NCI-H748 (cell line): ENCODE results near the gene UQCC2.

Experiments
- DNase-seq: peaks from one replicate; lab custom pipeline; 2025; ENCODE audit not compliant: unreplicated experiment; lab: John Stamatoyannopoulos, UW

UQCC2 gene

DNA sequence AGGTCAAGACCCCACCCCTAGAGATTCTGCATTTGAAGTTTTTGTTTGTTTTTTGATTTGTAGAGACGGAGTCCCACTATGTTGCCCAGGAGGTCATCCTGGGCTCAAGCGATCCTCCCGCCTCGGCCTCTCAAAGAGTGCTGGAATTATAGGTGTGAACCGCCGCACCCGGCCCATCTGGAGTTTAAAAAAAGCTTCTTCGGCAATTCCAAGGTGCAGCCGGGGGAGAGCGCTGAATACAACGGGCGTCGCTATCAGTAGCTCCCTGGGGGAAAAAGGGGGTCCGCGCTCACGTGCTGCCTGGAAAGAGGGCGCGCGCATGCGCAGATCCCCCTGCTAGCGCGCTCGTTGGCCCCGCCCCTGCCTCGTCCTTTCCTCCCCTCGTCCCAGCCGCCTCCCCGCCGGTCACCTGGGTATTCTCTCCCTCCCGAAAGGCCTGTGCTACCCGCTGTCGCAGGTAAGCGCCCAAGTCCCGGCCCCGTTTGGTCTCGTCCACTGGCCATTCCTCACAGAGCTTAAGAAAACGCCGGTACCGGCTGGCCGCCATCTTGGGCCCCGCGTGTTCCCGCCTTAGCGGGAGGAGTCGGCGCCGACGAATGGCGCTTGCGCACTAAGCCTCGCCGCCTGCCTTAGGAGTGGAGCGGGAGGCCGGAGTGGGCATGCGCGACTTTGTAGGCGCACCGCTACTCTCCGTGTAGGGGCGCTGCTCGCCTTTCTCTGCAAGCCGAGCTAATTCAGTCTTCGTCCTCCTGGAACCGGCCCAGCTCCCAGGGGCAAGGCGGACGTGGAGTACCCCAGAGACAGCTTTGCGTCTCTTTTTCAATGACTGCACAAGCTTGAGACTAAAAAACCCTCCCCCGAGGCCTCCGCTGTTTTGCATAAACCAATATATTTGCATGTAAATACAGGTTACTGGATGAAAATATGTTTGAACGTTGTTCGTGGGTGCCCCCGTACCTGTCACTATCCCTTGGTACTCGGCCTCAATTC lies at the start of gene UQCC2:
Gene UQCC2, minus strand, starts transcription at position 561 of the 990 bp plus-strand sequence. Its CDS starts 14 bp downstream, at position 547.
- peak; percentile 99 for DNase-seq

DNA sequence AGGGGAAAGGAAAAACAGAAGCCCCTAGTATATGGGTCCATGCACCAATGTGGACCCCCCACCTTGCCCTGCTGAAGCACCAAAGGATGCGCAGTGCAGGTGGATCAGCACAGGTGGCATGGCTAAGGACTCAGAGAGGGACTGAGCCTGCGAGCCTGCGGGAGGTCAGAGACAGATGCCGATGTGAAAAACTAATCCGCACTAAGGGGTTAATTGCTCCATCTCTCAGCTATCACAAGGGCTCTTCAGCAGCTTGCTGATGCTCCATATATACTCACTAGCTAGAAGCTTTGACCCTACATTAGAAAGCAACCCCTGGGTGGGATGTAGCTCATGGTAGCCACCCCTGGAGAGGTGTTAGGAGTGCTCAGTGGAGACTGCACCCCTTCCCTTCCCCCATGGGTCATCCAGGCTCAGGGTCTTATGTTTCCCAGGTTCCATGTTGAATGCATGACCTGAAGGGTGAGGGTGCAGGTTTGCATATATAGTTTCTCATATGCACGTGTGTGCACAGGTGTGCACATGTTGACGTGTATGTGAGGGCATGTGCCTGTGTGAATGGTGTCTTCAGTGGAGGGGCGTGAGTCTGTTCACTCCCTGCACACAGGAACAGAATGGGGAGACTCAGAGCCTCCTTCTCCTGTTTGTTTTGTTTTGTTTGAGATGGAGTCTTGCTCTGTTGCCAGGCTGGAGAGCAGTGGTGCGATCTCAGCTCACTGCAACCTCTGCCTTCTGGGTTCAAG lies 48.6 kb upstream of the UQCC2 start:
- no peak for DNase-seq

DNA sequence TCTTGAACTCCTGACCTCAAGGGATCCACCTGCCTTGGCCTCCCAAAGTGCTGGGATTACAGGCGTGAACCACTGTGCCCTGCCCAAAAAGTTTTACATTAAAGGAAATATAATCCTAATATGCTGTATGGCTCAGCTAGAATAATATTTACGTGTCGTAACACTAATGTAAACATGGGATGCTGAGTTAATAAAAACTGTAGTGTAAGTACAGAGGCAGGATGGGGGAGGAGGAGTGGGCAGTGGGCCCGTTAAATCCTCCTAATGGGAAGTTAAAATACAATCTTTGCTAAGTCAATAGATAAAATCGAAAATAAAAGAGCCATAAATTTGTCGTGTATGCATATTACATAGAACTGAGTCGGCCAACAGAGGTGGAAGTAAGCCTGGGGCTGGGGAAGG lies 47.3 kb upstream of the UQCC2 start:
- DNase-seq: peak; percentile 27

DNA sequence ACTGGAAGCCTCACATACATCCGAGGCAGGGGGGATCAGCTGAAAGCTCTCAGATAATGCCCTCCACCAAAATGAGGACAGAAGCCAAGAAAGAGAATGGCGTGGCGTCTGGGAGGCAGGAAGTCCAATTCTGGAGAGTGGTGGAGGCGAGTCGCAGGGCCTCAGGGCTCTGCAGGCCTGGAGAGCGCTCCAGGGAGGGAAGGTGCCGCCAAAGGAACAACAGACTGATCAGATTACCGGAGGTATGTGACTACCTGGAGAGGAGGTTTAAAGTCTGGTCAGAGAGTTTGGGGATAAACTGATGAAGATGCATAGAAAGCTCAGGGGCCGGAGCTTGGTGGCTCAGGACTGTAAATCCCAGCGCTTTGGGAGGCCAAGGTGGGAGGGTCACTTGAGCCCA lies 46.4 kb upstream of the UQCC2 start:
- DNase-seq: no peak

DNA sequence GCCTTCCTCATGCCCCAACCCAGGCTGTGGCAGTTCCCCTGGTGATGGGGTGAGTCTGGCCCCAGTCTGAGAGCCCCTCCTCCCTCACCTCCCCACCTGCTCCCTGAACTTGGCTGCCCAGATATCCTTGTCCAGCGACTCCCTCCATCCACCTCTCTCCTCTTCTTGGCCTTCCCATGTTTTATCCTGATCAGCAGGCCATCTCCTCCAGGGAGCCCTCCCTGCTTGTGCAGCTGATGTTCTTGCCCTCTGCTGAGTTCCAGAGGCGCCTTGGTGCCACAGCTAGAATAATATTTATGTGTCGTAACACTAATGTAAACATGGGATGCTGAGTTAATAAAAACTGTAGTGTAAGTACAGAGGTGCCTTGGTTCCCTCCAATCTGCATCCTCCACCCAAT lies 45.6 kb upstream of the UQCC2 start:
- peak; percentile 21 for DNase-seq

DNA sequence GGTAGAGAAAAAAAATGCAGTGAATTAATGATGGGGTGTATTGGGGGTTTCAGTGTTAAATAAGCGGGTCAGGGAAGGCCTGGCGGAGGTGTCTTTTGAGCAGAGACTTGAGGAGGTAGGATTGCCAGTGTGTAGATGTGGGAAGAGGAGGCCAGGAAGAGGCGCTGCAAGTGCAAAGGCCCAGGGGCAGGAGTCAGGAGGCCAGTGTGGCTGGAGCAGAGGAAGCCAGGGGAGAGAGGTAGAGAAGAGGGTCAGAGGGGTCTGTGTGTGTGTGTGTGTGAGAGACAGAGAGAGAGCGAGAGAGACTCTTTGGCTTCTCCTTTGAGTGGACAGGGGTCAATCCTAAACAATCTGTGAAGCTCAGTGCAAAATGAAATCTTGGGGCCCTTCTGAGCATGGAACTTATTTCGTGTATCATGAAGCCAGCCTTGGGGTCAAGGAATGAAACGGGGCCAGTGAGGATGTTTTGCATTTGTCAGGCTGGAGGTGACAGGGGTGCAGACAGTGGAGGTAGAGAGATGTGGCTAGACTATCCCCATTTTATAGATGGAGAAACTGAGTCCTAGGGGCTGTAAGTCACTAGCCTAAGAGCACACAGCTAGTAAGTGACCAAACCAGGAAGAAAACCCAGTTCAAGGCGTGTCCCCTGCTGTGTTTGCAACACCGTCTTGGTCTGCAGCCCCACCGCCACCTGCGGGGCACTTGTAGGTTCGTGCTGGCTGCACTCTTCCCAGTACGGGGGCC lies 44.9 kb upstream of the UQCC2 start:
- DNase-seq: no peak

DNA sequence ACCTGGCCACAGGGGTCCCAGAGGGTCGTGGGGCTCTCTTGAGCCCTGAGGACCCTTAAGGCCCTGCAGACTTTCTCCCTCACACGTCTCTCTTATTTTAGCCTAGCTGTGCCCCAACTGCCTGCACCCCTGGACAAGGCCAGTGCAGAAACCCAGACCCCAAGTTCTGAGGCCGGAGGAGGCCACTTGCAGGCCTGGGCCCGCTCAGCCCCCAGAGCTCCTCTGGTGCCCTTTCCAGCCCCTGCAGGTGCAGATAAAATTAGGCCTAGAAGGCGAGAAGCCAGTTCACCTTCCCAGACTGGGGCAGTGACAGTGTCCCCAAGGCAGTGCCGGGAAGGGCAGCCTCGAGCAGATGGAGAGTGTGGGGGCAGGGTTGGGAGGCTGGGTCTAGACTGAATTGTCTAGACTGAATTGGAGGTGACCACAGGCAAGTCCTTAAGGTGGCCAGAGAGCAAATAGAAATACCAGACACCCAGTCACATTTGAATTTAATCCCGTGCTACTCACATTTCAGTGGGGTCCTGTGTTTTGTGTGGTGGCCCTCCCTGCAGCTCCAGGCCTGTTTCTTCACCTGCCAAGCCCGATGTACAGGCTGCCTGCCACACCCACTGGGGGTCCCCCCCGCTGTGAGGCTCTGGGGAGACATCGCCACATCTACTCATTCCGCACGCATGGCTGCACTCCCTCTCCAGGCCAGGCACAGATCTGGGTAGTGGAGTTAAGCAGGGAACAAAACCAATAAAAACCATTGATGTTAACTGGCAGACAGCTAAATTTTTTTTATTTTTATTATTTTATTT lies 43.8 kb upstream of the UQCC2 start:
- peak; percentile 63 for DNase-seq

DNA sequence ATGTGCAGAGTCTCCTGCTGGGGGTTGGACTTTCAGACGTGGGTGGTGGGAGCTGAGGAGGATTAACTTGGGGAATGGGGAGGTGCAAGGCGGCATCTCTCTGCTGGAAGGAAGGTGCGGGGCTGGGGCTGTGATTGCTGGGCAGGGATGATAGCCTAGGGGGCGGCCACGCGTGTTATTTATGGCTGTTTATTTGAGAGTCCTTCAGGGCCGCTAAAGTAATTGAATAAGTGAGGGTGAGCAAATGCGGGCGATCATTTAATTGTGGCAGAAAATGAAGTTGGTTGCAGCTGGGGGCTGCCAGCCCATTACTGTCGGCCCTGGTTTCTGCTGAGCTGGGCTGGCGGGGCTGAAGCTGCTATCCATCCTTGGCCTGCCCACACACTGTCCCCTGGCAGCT lies 42.7 kb upstream of the UQCC2 start:
- DNase-seq: peak; percentile 32

DNA sequence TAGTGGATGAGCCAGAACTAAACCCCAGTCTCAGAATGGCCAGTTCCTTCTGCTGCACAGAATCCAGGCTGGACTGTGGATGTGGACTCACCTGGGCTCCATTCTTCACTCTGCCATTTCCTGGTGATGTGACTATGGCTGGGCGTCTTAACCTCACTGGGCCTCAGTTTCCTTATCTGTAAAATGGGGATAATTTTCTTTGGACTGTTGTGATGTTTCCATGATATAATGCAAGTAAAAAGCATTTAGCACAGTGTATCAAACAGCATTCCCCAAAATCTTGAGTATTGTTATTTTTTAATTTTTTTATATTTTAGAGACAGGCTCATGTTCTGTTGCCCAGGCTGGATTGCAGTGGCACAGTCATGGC lies 41.1 kb upstream of the UQCC2 start:
- no peak for DNase-seq

DNA sequence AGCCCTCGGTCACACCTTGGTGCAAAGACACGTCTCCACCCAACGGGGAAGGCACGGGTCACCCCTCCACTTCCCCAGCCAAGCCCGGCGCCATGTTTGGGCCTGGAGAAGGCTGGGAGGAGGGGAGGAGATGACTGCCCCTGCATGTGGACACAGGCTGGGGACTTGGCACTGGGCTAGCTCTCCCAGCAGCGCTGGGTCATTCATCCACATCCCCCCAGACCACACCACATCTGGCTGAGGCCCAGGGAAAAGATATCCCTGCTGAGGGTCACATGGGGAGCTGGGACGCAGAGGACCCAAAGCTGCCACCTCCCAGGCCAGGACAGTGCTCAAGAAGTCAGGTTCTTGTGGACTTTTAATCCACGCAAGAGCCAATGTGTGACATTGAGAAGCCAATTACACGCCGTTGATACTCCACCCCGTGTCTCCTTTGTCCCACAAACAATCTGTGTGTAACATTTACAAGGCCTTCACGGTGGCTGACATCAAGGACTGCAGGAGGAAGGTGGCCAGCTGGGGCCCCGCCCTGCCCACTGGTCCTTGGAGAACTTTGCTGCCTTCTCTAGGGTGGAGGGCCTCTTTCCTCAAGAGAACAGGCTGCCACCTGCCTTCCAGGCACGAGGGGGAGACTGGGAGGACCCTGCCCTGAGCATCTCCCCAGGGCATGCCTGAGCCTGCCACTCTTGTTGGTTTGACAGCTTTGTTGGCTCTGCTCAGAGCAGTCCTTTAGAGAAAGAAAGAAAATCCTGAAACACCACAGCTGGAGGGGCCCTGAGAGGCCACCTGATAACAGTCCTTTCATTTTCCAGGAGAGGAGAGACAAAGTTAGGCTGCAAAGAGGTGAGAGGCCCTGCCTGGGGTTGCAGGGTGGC lies 40.5 kb upstream of the UQCC2 start:
- DNase-seq: peak; percentile 91

DNA sequence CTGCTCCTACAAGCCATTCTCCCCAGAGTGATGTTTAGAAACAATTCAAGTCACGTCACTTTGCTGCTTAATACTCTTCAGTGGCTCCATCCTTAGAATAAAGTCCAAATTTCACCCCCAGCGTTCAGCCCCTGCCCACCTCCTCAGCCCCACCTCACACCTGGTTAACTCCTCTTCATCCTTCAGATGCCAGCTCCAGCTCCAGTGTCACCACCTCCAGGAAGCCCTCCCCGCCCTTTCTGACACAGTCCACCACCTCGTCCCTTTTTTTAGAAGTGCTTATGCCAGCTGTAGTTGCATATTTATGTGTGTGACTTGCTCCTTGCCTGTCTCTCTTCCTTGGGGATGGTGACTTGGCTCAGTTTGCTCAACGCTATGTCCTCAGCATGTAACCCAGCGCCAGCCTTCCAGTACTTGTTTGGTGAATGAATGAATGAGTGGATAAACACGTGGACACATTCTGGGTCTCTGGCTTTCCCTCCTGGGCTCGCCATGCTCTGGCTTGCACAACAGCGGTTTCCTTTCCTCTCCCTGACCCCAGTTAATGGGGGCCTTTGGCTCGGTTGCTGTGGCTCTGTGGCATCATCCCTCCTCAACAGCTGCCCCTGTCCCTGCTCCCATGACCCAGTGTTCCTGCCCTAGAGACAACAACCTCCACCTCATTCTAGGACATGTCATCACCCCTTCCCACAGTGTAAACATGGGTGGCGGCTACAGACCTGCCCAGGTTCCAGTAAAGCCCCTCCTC lies 38.9 kb upstream of the UQCC2 start:
- no peak for DNase-seq

DNA sequence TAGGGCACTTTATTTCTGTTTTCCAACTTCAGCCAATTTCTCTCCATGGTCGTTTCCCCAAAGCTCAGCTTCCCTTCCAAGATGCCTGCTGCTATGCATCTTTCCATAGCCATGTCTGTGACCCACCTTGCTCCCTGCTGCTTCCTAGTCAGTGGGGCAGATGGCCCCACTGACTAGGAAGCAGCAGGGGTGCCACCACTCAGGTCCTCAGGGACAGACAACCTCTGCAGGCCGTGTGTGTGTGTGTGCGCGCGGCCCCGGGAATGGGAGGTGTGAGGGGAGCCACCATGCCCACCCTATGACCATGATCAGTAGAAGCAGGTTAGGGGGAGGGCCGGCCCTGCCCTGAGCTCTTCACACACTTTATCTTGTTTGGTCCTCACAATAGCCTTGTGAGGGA lies 37.9 kb upstream of the UQCC2 start:
- no peak for DNase-seq

DNA sequence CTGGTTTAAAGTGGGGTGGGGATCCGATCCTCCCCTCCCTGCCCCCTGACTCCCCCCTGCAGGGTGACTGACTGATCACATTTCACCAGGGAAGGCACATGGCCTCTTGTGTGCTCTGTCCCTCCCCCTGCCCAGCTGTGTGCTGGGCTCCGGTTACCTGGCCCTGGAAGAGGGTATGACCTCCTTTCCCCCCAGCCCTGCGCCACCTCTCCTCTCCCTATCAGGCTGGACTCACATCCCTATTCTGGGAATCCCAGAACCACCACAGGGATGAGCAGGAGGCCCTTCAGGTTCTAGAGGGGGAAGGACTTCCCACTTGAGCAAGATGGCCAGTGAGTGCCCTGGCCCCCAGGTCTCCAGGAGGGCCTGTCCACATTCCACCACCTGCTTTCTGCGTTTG lies 37.3 kb upstream of the UQCC2 start:
- no peak for DNase-seq

DNA sequence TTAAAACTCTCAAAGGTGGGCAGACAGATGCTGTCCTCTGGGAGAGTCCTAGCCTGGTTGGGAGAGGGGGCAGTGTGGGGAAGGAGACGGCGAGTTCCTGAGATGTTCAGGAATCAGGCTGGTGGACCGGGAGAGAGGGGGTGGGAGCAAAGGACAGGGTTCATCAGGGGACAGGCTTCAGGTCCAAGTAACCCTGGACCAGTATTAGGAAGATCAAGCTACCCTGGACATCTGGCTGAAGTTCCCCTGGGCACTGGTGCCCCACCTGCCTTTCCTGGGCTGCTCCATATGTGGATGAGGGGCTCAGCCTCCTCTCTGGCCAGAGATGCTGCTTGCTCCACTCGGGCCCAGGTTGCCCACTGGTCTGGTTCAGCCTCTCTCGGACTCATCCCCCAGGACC lies 36.3 kb upstream of the UQCC2 start:
- no peak for DNase-seq

DNA sequence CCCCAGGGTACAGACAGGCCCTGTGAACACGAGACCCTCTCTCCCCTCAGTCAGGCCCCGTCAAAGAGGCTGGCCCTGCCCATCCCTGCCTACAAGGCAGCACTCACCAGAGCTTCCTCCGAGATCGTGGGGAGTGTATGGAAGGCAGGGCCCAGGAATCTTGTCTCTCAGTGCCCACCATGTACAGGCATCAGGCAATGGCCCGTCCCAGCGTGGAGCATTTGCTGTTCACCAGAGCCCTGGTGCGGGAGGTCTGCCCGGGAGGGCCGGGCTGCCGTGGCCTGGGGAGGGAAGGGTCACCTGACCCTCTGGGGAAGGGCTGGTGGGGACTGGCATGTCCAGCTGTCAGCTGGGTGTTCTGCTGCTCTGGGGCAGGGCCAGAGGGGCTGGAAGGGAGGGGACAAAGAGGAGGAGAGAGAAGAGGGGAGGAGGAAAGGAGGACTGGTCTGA lies 35.2 kb upstream of the UQCC2 start, which contains the start of gene IP6K3:
Gene IP6K3, minus strand, starts transcription at position 255 of the 450 bp plus-strand sequence. CDS start 11,429 bp downstream, outside the sequence.
- no peak for DNase-seq

DNA sequence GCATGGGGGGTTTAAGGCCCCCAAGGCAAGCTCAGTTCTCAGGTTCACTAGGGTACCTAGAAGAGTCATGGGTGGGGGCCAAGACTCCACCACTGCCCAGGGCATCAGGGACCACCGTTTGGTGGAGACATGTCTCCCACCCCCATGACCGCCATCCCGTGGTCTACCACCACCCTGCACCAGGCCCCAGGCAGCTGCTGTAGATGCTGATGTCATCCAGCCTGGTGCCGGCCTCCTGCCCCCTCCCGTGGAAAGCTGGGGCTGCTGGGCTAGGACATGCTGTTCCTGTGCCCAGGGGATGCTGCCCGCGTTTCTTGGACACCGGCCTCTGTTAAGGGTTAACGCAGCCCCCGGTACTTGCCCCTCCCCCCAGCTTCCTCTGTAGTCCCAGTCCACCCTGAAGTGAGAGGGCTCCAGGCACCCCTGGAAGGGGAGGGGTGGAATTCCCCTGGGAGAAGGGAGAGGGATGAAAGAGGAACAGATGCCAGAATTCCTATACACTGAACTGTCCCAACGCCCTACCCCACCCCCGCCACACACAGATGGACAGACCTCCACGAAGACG lies 34.6 kb upstream of the UQCC2 start:
- no peak for DNase-seq

DNA sequence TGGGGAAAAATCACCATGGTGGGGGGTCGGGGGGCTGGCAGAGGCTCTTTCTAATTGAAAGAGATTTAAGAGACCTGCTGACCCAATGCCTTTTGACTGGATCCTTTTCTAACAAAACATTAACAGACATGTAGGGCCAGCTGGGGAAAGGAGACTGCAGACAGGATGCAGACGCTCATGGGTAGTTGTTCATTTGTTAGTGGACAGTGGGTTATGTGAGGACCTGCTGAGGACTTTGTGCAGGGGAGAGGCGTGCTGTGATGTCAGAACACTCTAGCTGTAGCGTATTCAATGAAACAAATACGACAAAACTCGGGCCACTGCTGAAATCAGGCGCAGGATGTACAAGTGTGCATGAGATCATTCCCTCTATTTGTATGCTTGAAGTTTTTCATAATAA lies 34.0 kb upstream of the UQCC2 start:
- no peak for DNase-seq

DNA sequence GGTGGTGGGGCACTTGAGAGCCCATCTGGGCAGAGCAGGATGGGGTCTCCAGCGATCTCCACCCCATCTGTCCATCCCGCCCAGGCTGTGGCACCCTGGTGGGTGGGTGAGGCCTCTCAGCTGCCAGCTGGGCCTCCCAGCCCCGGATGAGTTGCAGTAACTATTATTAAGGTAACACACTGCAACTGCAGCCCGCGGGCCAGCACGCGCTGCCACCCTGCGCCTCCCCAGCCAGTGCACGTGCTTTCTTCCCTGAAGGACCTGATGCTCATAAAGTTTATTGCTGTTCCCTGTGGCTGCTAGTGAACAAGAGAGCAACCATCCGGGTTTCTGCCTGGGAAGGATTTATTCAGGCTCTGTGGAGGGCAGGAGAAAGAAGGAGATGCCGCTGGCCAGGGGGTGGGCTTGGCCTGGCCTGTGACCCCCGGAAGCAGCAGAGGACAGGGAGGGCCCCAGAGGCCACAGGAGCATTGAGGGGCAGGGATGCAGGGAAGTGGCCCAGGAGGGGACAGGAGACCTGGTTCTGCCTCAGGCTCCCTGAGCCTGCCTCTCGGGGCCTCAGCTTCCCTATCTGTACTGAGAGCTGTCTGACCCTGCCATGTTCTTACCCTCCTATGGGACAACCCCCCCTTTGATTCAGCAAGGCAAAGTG lies 33.5 kb upstream of the UQCC2 start:
- peak; percentile 34 for DNase-seq
